Psoas muscle (tissue), 8 donors: ENCODE data around the gene TPO. TPM values are rescaled to one million over a fixed set of nuclear protein-coding genes. Genes with fewer than 3 reads are reported as not detected.
"Not testable (repeated sequence)": the region's sequence is repeated elsewhere in the genome, so short reads cannot be mapped to it uniquely, and the experiment has no call there.

Experiments used
- ATAC-seq, 4 donors: fragments of 200-7000 bp; cut with Tn5 transposase; one replicate each; pipeline ENCODE4 v1.9.1; 2020; ENCODE audit warnings: moderate library complexity in 3 of 4, mild to moderate bottlenecking in 2 of 4
- DNase-seq, 2 donors: peaks; one replicate each; pipeline ENCODE4 v3.0.0-alpha.2; 2020
- H3K27ac ChIP-seq: fragments of 200-600 bp; one replicate; pipeline ENCODE4 v1.8.0; 2022
- H3K27me3 ChIP-seq, 3 donors: fragments of 200-600 bp in 1 of 3; one replicate each; pipeline versions ENCODE4 v1.6.1 to v1.8.0; 2013 to 2022; ENCODE audit warnings: low read length in 2 of 3, mild to moderate bottlenecking in 2 of 3, moderate library complexity in 1 of 3; ENCODE audit not compliant: insufficient read depth in 3 of 3
- H3K36me3 ChIP-seq, 2 donors: fragments of 200-600 bp in 1 of 2; one replicate each; pipeline versions ENCODE4 v1.6.1 to v1.8.0; 2013 to 2022; ENCODE audit warnings: low read depth in 1 of 2, mild to moderate bottlenecking in 1 of 2, moderate library complexity in 1 of 2; ENCODE audit not compliant: insufficient read depth in 1 of 2
- H3K4me1 ChIP-seq: fragments of 200-600 bp; one replicate; pipeline ENCODE4 v1.8.0; 2022
- H3K4me3 ChIP-seq: fragments of 200-600 bp; one replicate; pipeline ENCODE4 v1.8.0; 2022; ENCODE audit warnings: mild to moderate bottlenecking
- H3K9me3 ChIP-seq: fragments of 200-600 bp; one replicate; pipeline ENCODE4 v1.8.0; 2022
- CTCF ChIP-seq: fragments of 200-600 bp; IDR thresholded peaks from one replicate; pipeline ENCODE4 v1.8.0; 2022; ENCODE audit warnings: antibody characterized with exemption
- WGBS, 3 donors: extraction: QIAGEN DNeasy Blood & Tissue Kit; methylation state at CpG; one replicate each; pipeline versions ENCODE4 v1.1.6 to v1.1.7; 2013; 5-methylcytosine and 5-hydroxymethylcytosine counted together
- intact Hi-C, 2 donors: fragments of 100-400 bp; cut with DNase I; formaldehyde crosslinking; loops; one replicate each; pipeline versions ENCODE4 v1.11.0 to v1.14.2; 2022
- polyA plus RNA-seq, 3 donors: library from polyadenylated mRNA; stranded (reverse); fragments of 200-250 nt; gene quantifications; one replicate each; pipeline ENCODE4 v1.2.3, GENCODE V29; 2013
- total RNA-seq, 4 donors: library from RNA; stranded (reverse); fragmentation: NEBNext Ultra II Directional in 2 of 4; extraction: Animal tissue kit (Norgen Biotek cat#: 25700) in 2 of 4; gene quantifications; one replicate each; pipeline versions ENCODE4 v1.2.1 to v1.2.4, GENCODE V29; 2021 to 2023
- donor health status: healthy with polysubstance abuse.
- donor health status: DM: no; HTN: no; CAD: no; lungs with moderate emphysema.
- donor health status: Bipolar disorder and iron deficiency.
- donor health status: healthy.
- donor health status: DM: yes; HTN: yes; CAD: no.
- donor health status: DM: no; HTN: no; CAD: no.
- donor health status: DM: no; HTN: no; CAD: no.
- donor health status: DM: yes; HTN: yes; CAD: no.

TPO gene
- total and polyA plus RNA-seq, 7 donors = 2.1 to 4.5 (median 3.8) TPM

- intact Hi-C loops = loop anchor here in 1 of 2 donors (10.0 kb wide), 1 partner anchor 133 kb away; no protein-coding TSS in a partner anchor
- H3K27me3 ChIP-seq = peaks cover 0 to 1% (median 0%) of the 10 kb centered on the region in 3 donors
Observed at GRCh38 chr2:1377473-1377872, 35.8 kb upstream of the TPO start.

GRCh38 chr2:1378456-1379150 lies 34.7 kb upstream of the TPO start:
- no peak for DNase-seq
- intact Hi-C loops = loop anchor here in 1 of 2 donors (10.0 kb wide), 1 partner anchor 134 kb away; no protein-coding TSS in a partner anchor
- TF ChIP-seq CTCF = no peak
- Histone ChIP-seq H3K9me3 (peaks cover 5% of the 10 kb centered on the region), H3K4me1 (no peaks in the 10 kb centered on the region), H3K27ac (no peak overlapping the region), H3K4me3 (no peak overlapping the region), H3K36me3 (no peaks in the 10 kb centered on the region), H3K27me3 (no peaks in the 10 kb centered on the region)
- WGBS, 3 donors = 77 to 80% (median 79%) methylated on average over 17 of the region's 17 CpGs
- no peak for ATAC-seq

More at GRCh38 chr2:1377473-1377872, 35.8 kb upstream of the TPO start:
- Histone ChIP-seq H3K36me3 (no peaks in the 10 kb centered on the region), H3K9me3 (no peaks in the 10 kb centered on the region), H3K27ac (no peak overlapping the region), H3K4me1 (no peaks in the 10 kb centered on the region), H3K4me3 (no peak overlapping the region)
- ATAC-seq (no peak), DNase-seq (no peak)
- no peak for TF ChIP-seq CTCF
- WGBS, 3 donors = 84 to 91% (median 90%) methylated on average over 6 of the region's 6 CpGs

GRCh38 chr2:1381644-1382043 lies 31.6 kb upstream of the TPO start:
- no peaks in the 10 kb centered on the region for H3K4me1 ChIP-seq
- no peak for TF ChIP-seq CTCF
- intact Hi-C loops = no loop called here
- no peaks in the 10 kb centered on the region for H3K27me3 ChIP-seq
- no peak for ATAC-seq
- H3K36me3 ChIP-seq = no peaks in the 10 kb centered on the region
- no peak overlapping the region for H3K4me3 ChIP-seq
- H3K27ac ChIP-seq = no peak overlapping the region
- H3K9me3 ChIP-seq = peaks cover 5% of the 10 kb centered on the region
- 80 to 84% (median 82%) methylated on average over 3 of the region's 3 CpGs for WGBS, 3 donors
- no peak for DNase-seq

- H3K36me3 ChIP-seq, H3K27ac ChIP-seq, H3K9me3 ChIP-seq, H3K4me1 ChIP-seq, DNase-seq, ATAC-seq, H3K4me3 ChIP-seq, H3K27me3 ChIP-seq, intact Hi-C loops: not testable (repeated sequence)
- 61 to 77% (median 61%) methylated on average over 18 of the region's 18 CpGs for WGBS, 3 donors
Observed at GRCh38 chr2:1387954-1388725, 25.1 kb upstream of the TPO start.

GRCh38 chr2:1390118-1390517 lies 23.1 kb upstream of the TPO start:
- ATAC-seq, H3K36me3 ChIP-seq, H3K9me3 ChIP-seq, H3K27me3 ChIP-seq, intact Hi-C loops, H3K4me1 ChIP-seq, DNase-seq, H3K27ac ChIP-seq, H3K4me3 ChIP-seq: not testable (repeated sequence)
- 80 to 85% (median 82%) methylated on average over 6 of the region's 6 CpGs for WGBS, 3 donors
